H1 (cell line): ENCODE measurements around the gene CTSL. TPM values are rescaled to one million over a fixed set of nuclear protein-coding genes. Genes with fewer than 3 reads are reported as not detected.

Experiments used
- CTCF ChIA-PET: fragments of 300-600 bp; sonication (Branson Sonifier 250); formaldehyde crosslinking; loops from one replicate; lab custom pipeline; 2021; ENCODE audit not compliant: partially characterized antibody; lab: Charles Lee
- POLR2A ChIA-PET: fragments of 300-600 bp; sonication (Branson Sonifier 250); formaldehyde crosslinking; loops from one replicate; lab custom pipeline; 2021; ENCODE audit warnings: inconsistent platforms; ENCODE audit not compliant: partially characterized antibody; lab: Charles Lee
- DNase-seq, 2 experiments: peaks; one replicate each; pipeline versions ENCODE4 v3.0.0 to v3.0.0-alpha.2; 2010 to 2022; ENCODE audit warnings: low spot score in 2 of 2, low read depth in 1 of 2, mixed read lengths in 1 of 2
- FAIRE-seq: peaks from 2 replicates; lab custom pipeline; 2011; peaks lifted over from hg19 to GRCh38; lab: Jason Lieb, UNC
- H2AFZ ChIP-seq: 2 replicates; pipeline ENCODE4 v1.8.1; 2012; ENCODE audit warnings: low read length, inconsistent platforms
- H2AK5ac ChIP-seq: 2 replicates; pipeline ENCODE4 v1.6.1; 2013; ENCODE audit warnings: low read depth, low read length
- H2BK120ac ChIP-seq: replicated peaks from 2 replicates; pipeline ENCODE3; 2013; ENCODE audit warnings: low read depth, low read length, inconsistent platforms
- H2BK12ac ChIP-seq: 2 replicates; pipeline ENCODE4 v1.6.1; 2013; ENCODE audit warnings: low read depth, low read length
- H2BK15ac ChIP-seq: 2 replicates; pipeline ENCODE4 v1.6.1; 2013; ENCODE audit warnings: low read length
- H2BK20ac ChIP-seq: 2 replicates; pipeline ENCODE4 v1.6.1; 2013; ENCODE audit warnings: low read length
- H2BK5ac ChIP-seq: 2 replicates; pipeline ENCODE4 v1.6.1; 2013; ENCODE audit warnings: low read depth, low read length
- H3K14ac ChIP-seq: 2 replicates; pipeline ENCODE4 v1.6.1; 2013; ENCODE audit warnings: inconsistent platforms; ENCODE audit not compliant: insufficient read length
- H3K18ac ChIP-seq: 2 replicates; pipeline ENCODE4 v1.6.1; 2013; ENCODE audit warnings: low read length; ENCODE audit errors: extremely low read depth
- H3K23ac ChIP-seq: 2 replicates; pipeline ENCODE4 v1.6.1; 2013; ENCODE audit warnings: inconsistent platforms; ENCODE audit not compliant: insufficient read length
- H3K23me2 ChIP-seq: 2 replicates; pipeline ENCODE4 v1.6.1; 2013; ENCODE audit warnings: low read depth, low read length
- H3K27ac ChIP-seq: 2 replicates; pipeline ENCODE4 v1.6.1; 2011; ENCODE audit warnings: low read depth, low read length, inconsistent platforms
- H3K27me3 ChIP-seq, 4 experiments: replicated peaks in 1 of 4; 1 replicate in 1 of 4; 2 replicates in 3 of 4; pipeline versions ENCODE4 v1.6.1 to v1.8.1; 2011 to 2013; ENCODE audit warnings: low read length in 3 of 4, mild to moderate bottlenecking in 3 of 4, inconsistent platforms in 2 of 4, mixed read lengths in 2 of 4, moderate library complexity in 1 of 4; ENCODE audit not compliant: control insufficient read depth in 3 of 4, insufficient read depth in 3 of 4; ENCODE audit errors: extremely low read depth in 1 of 4
- H3K36me3 ChIP-seq, 4 experiments: 2 replicates each; pipeline versions ENCODE4 v1.6.1 to v1.8.1; 2011 to 2013; ENCODE audit warnings: mild to moderate bottlenecking in 4 of 4, low read length in 3 of 4, moderate library complexity in 2 of 4, control low read depth in 1 of 4, inconsistent platforms in 1 of 4; ENCODE audit not compliant: insufficient read depth in 4 of 4, control insufficient read depth in 2 of 4
- H3K4ac ChIP-seq: replicated peaks from 2 replicates; pipeline ENCODE3; 2013; ENCODE audit warnings: low read length, low read depth, mixed read lengths, inconsistent platforms; ENCODE audit not compliant: insufficient read length
- H3K4me1 ChIP-seq, 4 experiments: replicated peaks in 1 of 4; 1 replicate in 1 of 4; 2 replicates in 3 of 4; pipeline versions ENCODE4 v1.6.1 to v1.8.1; 2011 to 2013; ENCODE audit warnings: low read length in 3 of 4, inconsistent platforms in 2 of 4, mixed read lengths in 1 of 4; ENCODE audit not compliant: insufficient read depth in 4 of 4, control insufficient read depth in 3 of 4
- H3K4me2 ChIP-seq, 2 experiments: 2 replicates each; pipeline versions ENCODE4 v1.6.1 to v1.8.1; 2011 to 2013; ENCODE audit warnings: low read depth in 2 of 2, low read length in 2 of 2, control low read depth in 1 of 2, inconsistent platforms in 1 of 2, mild to moderate bottlenecking in 1 of 2; ENCODE audit not compliant: insufficient read depth in 1 of 2
- H3K4me3 ChIP-seq, 4 experiments: fragments of 200-600, 300-600 bp in 1 of 4; sonication (generic), shearing (Covaris generic), sonication (Bioruptor Twin) in 1 of 4; 2 replicates each; pipeline versions ENCODE4 v1.5.1 to v1.8.1; 2011 to 2016; ENCODE audit warnings: low read length in 4 of 4, low read depth in 3 of 4, control low read depth in 2 of 4, inconsistent platforms in 2 of 4, mild to moderate bottlenecking in 2 of 4, mixed read lengths in 1 of 4, moderate library complexity in 1 of 4; ENCODE audit not compliant: insufficient read depth in 2 of 4; ENCODE audit errors: extremely low read depth in 1 of 4
- H3K56ac ChIP-seq: replicated peaks from 2 replicates; pipeline ENCODE3; 2013; ENCODE audit warnings: low read depth, mild to moderate bottlenecking, mixed read lengths, low read length, inconsistent platforms; ENCODE audit not compliant: insufficient read length
- H3K79me1 ChIP-seq: 2 replicates; pipeline ENCODE4 v1.6.1; 2013; ENCODE audit warnings: low read depth, low read length, control low read depth
- H3K79me2 ChIP-seq, 2 experiments: 2 replicates each; pipeline versions ENCODE4 v1.6.1 to v1.8.1; 2012 to 2013; ENCODE audit warnings: low read length in 2 of 2, mild to moderate bottlenecking in 2 of 2, inconsistent platforms in 1 of 2; ENCODE audit not compliant: insufficient read depth in 2 of 2, control insufficient read depth in 1 of 2
- H3K9ac ChIP-seq, 4 experiments: replicated peaks in 1 of 4; 1 replicate in 1 of 4; 2 replicates in 3 of 4; pipeline versions ENCODE4 v1.6.1 to v1.8.1; 2011 to 2013; ENCODE audit warnings: low read depth in 3 of 4, low read length in 3 of 4, control low read depth in 2 of 4, mild to moderate bottlenecking in 2 of 4, moderate library complexity in 2 of 4, inconsistent platforms in 1 of 4; ENCODE audit errors: extremely low read depth in 1 of 4
- H3K9me3 ChIP-seq, 2 experiments: 2 replicates each; pipeline versions ENCODE4 v1.6.1 to v1.8.1; 2012 to 2013; ENCODE audit warnings: mild to moderate bottlenecking in 2 of 2, moderate library complexity in 2 of 2, control low read depth in 1 of 2, inconsistent platforms in 1 of 2, low read depth in 1 of 2, low read length in 1 of 2, mixed read lengths in 1 of 2; ENCODE audit not compliant: insufficient read depth in 2 of 2
- H4K20me1 ChIP-seq, 2 experiments: replicated peaks in 1 of 2; 2 replicates each; pipeline versions ENCODE3 to v1.8.1; 2011 to 2013; ENCODE audit warnings: inconsistent platforms in 2 of 2, low read length in 2 of 2, mild to moderate bottlenecking in 1 of 2; ENCODE audit not compliant: insufficient read depth in 2 of 2, control insufficient read depth in 1 of 2
- H4K5ac ChIP-seq: 2 replicates; pipeline ENCODE4 v1.6.1; 2013; ENCODE audit warnings: low read length, low read depth, mixed read lengths, inconsistent platforms; ENCODE audit not compliant: insufficient read length
- H4K8ac ChIP-seq: 2 replicates; pipeline ENCODE4 v1.8.0; 2013; ENCODE audit warnings: mild to moderate bottlenecking, moderate library complexity, low read length, inconsistent platforms; ENCODE audit not compliant: insufficient read depth; ENCODE audit errors: extremely low read depth
- H4K91ac ChIP-seq: replicated peaks from 2 replicates; pipeline ENCODE3; 2013; ENCODE audit warnings: low read length, mixed read lengths, inconsistent platforms; ENCODE audit not compliant: insufficient read length
- ASH2L ChIP-seq: fragments of 200-600, 300-600 bp; sonication (generic); IDR thresholded peaks from one replicate; pipeline ENCODE4 v1.7.1; 2017; ENCODE audit warnings: low read length
- BRCA1 ChIP-seq: IDR thresholded peaks from 2 replicates; pipeline ENCODE4 v1.6.1; 2012; ENCODE audit warnings: low read depth, low read length, improper control_type of control experiment
- CBX5 ChIP-seq: fragments of 300-800, 300-1000 bp; sonication (generic); IDR thresholded peaks from 2 replicates; pipeline ENCODE4 v1.7.1; 2016; ENCODE audit warnings: antibody characterized with exemption, low read length, low read depth
- CHD2 ChIP-seq: IDR thresholded peaks from 2 replicates; pipeline ENCODE4 v1.6.1; 2012; ENCODE audit warnings: low read length, improper control_type of control experiment
- CTBP2 ChIP-seq: IDR thresholded peaks from 2 replicates; pipeline ENCODE4 v1.7.0; 2011; ENCODE audit warnings: borderline replicate concordance, mild to moderate bottlenecking, moderate library complexity, mixed read lengths, low read length; ENCODE audit not compliant: insufficient read depth, insufficient read length
- KDM5A ChIP-seq: fragments of 200-600 bp; IDR thresholded peaks from 2 replicates; pipeline ENCODE4 v1.7.1; 2012; ENCODE audit warnings: mild to moderate bottlenecking, low read length, inconsistent platforms, mixed read lengths
- RBBP5 ChIP-seq: IDR thresholded peaks from 2 replicates; pipeline ENCODE4 v1.7.1; 2012; ENCODE audit warnings: low read depth, mild to moderate bottlenecking, inconsistent platforms, low read length, moderate library complexity, borderline replicate concordance
- SIN3A ChIP-seq, 2 experiments: IDR thresholded peaks in 1 of 2; conservative IDR thresholded peaks in 1 of 2; 2 replicates each; pipeline ENCODE4 v1.6.1; 2011 to 2012; ENCODE audit warnings: low read length in 2 of 2, improper control_type of control experiment in 1 of 2, low read depth in 1 of 2, mild to moderate bottlenecking in 1 of 2
- SP1 ChIP-seq: IDR thresholded peaks from 2 replicates; pipeline ENCODE4 v1.6.1; 2011; ENCODE audit warnings: low read depth, low read length
- SRF ChIP-seq: IDR thresholded peaks from 2 replicates; pipeline ENCODE4 v1.6.1; 2011; ENCODE audit warnings: mild to moderate bottlenecking, low read depth, low read length, moderate library complexity
- TEAD4 ChIP-seq: IDR thresholded peaks from 2 replicates; pipeline ENCODE4 v1.6.1; 2012; ENCODE audit warnings: low read depth, low read length, inconsistent platforms, mixed read lengths
- WGBS, 2 experiments: shearing (Covaris generic) in 1 of 2; methylation state at CpG; one replicate each; pipeline versions ENCODE4 v1.1.6 to v1.1.7; 2013 to 2015; ENCODE audit warnings: low lambda C conversion rate in 2 of 2, mixed read lengths in 2 of 2, inconsistent platforms in 1 of 2, low coverage in 1 of 2, missing lambda C conversion rate in 1 of 2; ENCODE audit not compliant: insufficient replicate concordance in 2 of 2, insufficient coverage in 1 of 2, insufficient read length in 1 of 2; ENCODE audit errors: extremely low coverage in 1 of 2, missing lambda C conversion rate in 1 of 2; 5-methylcytosine and 5-hydroxymethylcytosine counted together
- polyA plus RNA-seq, 7 experiments: library from polyadenylated mRNA; depleted of rRNA in 3 of 7; stranded (reverse) in 5 of 7; unstranded in 2 of 7; fragments of >200 nt in 5 of 7; fragments of 200-250 nt in 2 of 7; gene quantifications; 1 replicate in 5 of 7; 2 replicates in 1 of 7; 4 replicates in 1 of 7; pipeline versions ENCODE4 v1.2.1 to v1.2.3, GENCODE V29; 2011 to 2013; ENCODE audit warnings: missing spikeins in 2 of 7, mixed read lengths in 2 of 7
- total RNA-seq: library from RNA; stranded (reverse); fragmentation: NEBNext Ultra II Directional; extraction: Animal tissue kit (Norgen Biotek cat#: 25700); gene quantifications from 2 replicates; pipeline ENCODE4 v1.2.1, GENCODE V29; 2021
- TF ChIP-seq, protein P1 (sequence below), 3 experiments: IDR thresholded peaks; 1 replicate in 2 of 3; 2 replicates in 1 of 3; pipeline versions ENCODE4 v1.5.1 to v1.6.1; 2011; ENCODE audit warnings: low read length in 3 of 3, mild to moderate bottlenecking in 3 of 3, inconsistent platforms in 2 of 3, low read depth in 1 of 3, moderate library complexity in 1 of 3; ENCODE audit not compliant: insufficient read depth in 1 of 3; ENCODE audit errors: control extremely low read depth in 1 of 3

CTSL gene
- total and polyA plus RNA-seq, 2 of the 8 experiments (the other 6 are each of a cell fraction or from before 2014, with no cell fraction given), result 34.2 to 38.2 TPM

DNA sequence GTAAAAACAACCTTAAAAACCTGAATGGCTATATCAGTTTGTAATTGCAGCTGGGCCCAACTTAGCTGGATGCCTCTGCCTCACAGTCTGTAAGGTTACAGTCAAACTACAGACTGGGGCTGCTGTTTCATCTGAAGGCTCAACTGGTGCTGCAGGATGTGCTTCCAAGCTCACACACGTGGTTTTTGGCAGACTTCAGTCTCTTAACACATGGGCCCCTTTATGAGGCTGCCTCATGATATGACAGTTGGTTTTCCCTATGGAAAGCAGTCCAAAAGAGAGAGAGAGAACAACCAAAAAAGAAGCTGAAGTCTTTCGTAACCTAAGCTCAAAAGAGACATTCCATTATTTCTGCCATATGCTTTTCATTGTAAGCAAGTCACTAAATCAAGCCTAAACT lies 27.4 kb downstream of the CTSL start:
- ChIA-PET POLR2A (no interaction called here), CTCF (interaction anchor here (1.0 to 1.6 kb wide), 2 partner anchors 13 to 27 kb away, joined by 3 read pairs; partner anchors contain the start of gene CTSL)
- no peak overlapping the region for H3K23ac ChIP-seq
- no peak overlapping the region for H3K14ac ChIP-seq
- no peaks in the 10 kb centered on the region for H3K27me3 ChIP-seq
- no peak overlapping the region for H2BK120ac ChIP-seq
- no peak overlapping the region for H3K4ac ChIP-seq
- no peaks in the 10 kb centered on the region for H3K79me2 ChIP-seq
- H3K4me3 ChIP-seq, result no peak overlapping the region
- no peak overlapping the region for H4K5ac ChIP-seq
- peaks cover 0 to 4% (median 0%) of the 10 kb centered on the region in 4 experiments; a peak in 2 of 7 replicates for H3K4me1 ChIP-seq
- no peak overlapping the region for H4K8ac ChIP-seq
- H3K27ac ChIP-seq, result no peak overlapping the region
- no peak overlapping the region for H2AFZ ChIP-seq
- H2BK5ac ChIP-seq, result no peak overlapping the region
- H3K23me2 ChIP-seq, result no peaks in the 10 kb centered on the region
- no peak overlapping the region for H3K56ac ChIP-seq
- H3K36me3 ChIP-seq, result no peaks in the 10 kb centered on the region
- no peak overlapping the region for H3K18ac ChIP-seq
- no peak overlapping the region for H2AK5ac ChIP-seq
- H2BK15ac ChIP-seq, result no peak overlapping the region
- 84% methylated on average over 2 of the region's 2 CpGs; no CpG with 5 or more reads in 1 of the 2 experiments for WGBS, 2 experiments
- no peak overlapping the region for H3K4me2 ChIP-seq
- peaks cover 4 to 6% of the 10 kb centered on the region in 2 experiments; a peak in 2 of 4 replicates for H3K9me3 ChIP-seq
- FAIRE-seq, result no peak
- no peak overlapping the region for H3K9ac ChIP-seq
- H4K91ac ChIP-seq, result no peak overlapping the region
- H2BK20ac ChIP-seq, result no peak overlapping the region
- no peaks in the 10 kb centered on the region for H3K79me1 ChIP-seq
- H4K20me1 ChIP-seq, result no peaks in the 10 kb centered on the region
- DNase-seq, result no peak
- no peak overlapping the region for H2BK12ac ChIP-seq
- TF ChIP-seq RBBP5 (no peak), SRF (no peak), CHD2 (no peak), KDM5A (no peak), TEAD4 (no peak), CTBP2 (no peak), SIN3A (conservative IDR thresholded peaks at IDR 0.05 in 1 of 2, IDR thresholded peaks at IDR 0.05 in 1 of 2; ENCODE audit: low read depth in 1 of 2, low read length in 2 of 2) (no peak), BRCA1 (no peak), CBX5 (no peak), SP1 (no peak), ASH2L (no peak)
- TF ChIP-seq, protein P1, sequence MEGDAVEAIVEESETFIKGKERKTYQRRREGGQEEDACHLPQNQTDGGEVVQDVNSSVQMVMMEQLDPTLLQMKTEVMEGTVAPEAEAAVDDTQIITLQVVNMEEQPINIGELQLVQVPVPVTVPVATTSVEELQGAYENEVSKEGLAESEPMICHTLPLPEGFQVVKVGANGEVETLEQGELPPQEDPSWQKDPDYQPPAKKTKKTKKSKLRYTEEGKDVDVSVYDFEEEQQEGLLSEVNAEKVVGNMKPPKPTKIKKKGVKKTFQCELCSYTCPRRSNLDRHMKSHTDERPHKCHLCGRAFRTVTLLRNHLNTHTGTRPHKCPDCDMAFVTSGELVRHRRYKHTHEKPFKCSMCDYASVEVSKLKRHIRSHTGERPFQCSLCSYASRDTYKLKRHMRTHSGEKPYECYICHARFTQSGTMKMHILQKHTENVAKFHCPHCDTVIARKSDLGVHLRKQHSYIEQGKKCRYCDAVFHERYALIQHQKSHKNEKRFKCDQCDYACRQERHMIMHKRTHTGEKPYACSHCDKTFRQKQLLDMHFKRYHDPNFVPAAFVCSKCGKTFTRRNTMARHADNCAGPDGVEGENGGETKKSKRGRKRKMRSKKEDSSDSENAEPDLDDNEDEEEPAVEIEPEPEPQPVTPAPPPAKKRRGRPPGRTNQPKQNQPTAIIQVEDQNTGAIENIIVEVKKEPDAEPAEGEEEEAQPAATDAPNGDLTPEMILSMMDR (IDR thresholded peaks at IDR 0.05; ENCODE audit: control extremely low read depth in 1 of 3, insufficient read depth in 1 of 3, low read depth in 1 of 3, low read length in 3 of 3), result no peak
